Loucy (cell line): ENCODE data around the gene EDARADD.

Experiments used
- CTCF ChIP-seq: fragments of 200-600 bp; sonication (generic); conservative IDR thresholded peaks from 2 replicates; pipeline ENCODE4 v1.5.1; 2014; ENCODE audit warnings: mild to moderate bottlenecking, antibody characterized with exemption, low read length
- EZH2phosphoT487 ChIP-seq: fragments of 200-600 bp; IDR thresholded peaks from 2 replicates; pipeline ENCODE4 v1.6.1; 2018; ENCODE audit warnings: antibody characterized with exemption, mild to moderate bottlenecking, moderate library complexity, borderline replicate concordance

GRCh38 chr1:236471653-236472052 is 77.6 kb downstream of the EDARADD start:
- TF ChIP-seq CTCF (no peak), EZH2phosphoT487 (no peak)
